ENCODE results near the gene F2RL3.

GRCh38 chr19:16915734-16916133, 26.9 kb downstream of the F2RL3 start:
- TF ChIP-seq FOXM1 (IDR thresholded peaks at IDR 0.05; ENCODE audit: borderline replicate concordance) (no peak), CTBP1 (IDR thresholded peaks at IDR 0.05; ENCODE audit: borderline replicate concordance) (no peak), ELF4 (IDR thresholded peaks at IDR 0.05) (no peak), PKNOX1 (IDR thresholded peaks at IDR 0.05) (no peak), BHLHE40 (IDR thresholded peaks at IDR 0.05; ENCODE audit: borderline replicate concordance) (no peak), FOXK2 (IDR thresholded peaks at IDR 0.05) (no peak), TARDBP (IDR thresholded peaks at IDR 0.05) (no peak), SP1 (IDR thresholded peaks at IDR 0.05) (no peak), ZNF384 (IDR thresholded peaks at IDR 0.05) (no peak), ARNT (IDR thresholded peaks at IDR 0.05) (no peak)
